Dermis lymphatic vessel endothelial cell (primary cell): Measurements from ENCODE around the gene NQO1. TPM values are rescaled to one million over a fixed set of nuclear protein-coding genes. Genes with fewer than 3 reads are reported as not detected.

Source experiments
- total RNA-seq: library from RNA; depleted of rRNA; stranded (reverse); fragments of >200 nt; gene quantifications from 2 replicates; pipeline ENCODE4 v1.2.1, GENCODE V29; 2014

Gene NQO1
- total RNA-seq: 72.4 and 143 TPM in 2 replicates

GRCh38 chr16:69726313-69727060 lies at the start of gene NQO1:
Gene NQO1, minus strand, starts transcription at chr16:69726560. Its CDS starts 121 bp downstream, at chr16:69726439.

GRCh38 chr16:69761983-69762813 lies 35.8 kb upstream of the NQO1 start, which contains the start of gene WWP2:
Gene WWP2, plus strand, starts transcription at chr16:69762332. Its CDS starts 24,679 bp downstream, at chr16:69787011.

DNA sequence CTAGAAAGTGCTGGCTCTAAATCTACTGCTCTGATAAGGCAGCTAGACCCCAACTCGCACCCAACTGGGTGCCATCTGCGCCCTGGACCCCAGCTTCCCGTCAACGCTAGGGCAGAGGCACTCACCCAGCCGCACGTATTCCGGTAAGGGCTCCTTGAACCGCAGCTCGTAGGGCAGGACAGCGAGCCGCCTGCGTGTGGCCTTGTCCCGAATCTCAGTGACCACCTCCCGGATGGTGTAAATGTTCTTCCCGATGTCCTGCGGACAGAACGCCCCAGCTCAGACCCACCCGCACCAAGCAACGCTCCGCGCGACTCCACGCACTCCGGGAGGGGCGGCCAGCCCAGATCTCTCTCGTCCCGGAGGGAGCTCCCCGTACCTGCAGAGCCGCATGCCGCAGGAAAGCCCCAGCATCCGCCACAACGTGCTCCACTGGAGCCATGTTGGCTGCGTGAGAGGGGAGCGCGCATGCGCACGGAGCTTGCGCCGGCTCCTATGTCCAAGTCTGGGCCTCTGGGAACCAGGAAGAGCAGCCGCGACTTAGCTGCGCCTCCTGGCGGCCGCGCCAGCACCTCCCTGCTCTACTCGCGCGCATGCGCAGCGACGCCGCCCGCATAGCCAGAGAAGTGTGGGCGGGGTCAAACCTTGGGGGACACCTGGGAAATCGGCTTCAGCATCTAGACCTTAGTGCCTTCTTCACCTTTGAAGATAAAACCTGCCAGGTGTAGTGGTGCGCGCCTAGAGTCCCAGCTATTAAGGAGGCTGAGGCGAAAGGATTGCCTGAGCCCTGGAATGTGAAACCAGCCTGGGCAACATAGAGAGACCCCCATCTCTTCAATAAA lies 28.3 kb upstream of the NQO1 start, which contains the start of gene NOB1:
TSS of gene NOB1 (minus strand) at position 458 of the 842 bp plus-strand sequence. CDS start at position 442, 16 bp downstream.

Other genes starting within 250 kb of the NQO1 start
- gene NFAT5, start 160.6 kb downstream of the NQO1 start, total RNA-seq: 22.9 and 30.0 TPM in 2 replicates
- 16.5 and 27.6 TPM in 2 replicates for gene NOB1, start 28.4 kb upstream of the NQO1 start, total RNA-seq
- gene WWP2, start 35.8 kb upstream of the NQO1 start, total RNA-seq: 15.9 and 17.4 TPM in 2 replicates
- 0.09 and 0.11 TPM in 2 replicates for gene CLEC18A, start 224.8 kb upstream of the NQO1 start, total RNA-seq